ENCODE measurements around the gene PAIP1. TPM values are rescaled to one million over a fixed set of nuclear protein-coding genes. Genes with fewer than 3 reads are reported as not detected.

Gene PAIP1
- total and polyA plus RNA-seq, 3 donors (not counting 1 experiment from before 2014, with no cell fraction given): 65.0 to 103 (median 76.4) TPM

Other genes with a start within 250 kb of the PAIP1 start
- 100 to 1,000 TPM in 1 of 2 donors, 10 to 100 TPM in 1; 68.8 to 218 TPM for gene HMGCS1, start 243.7 kb downstream of the PAIP1 start, total RNA-seq
- gene HMGCS1, start 243.7 kb downstream of the PAIP1 start, polyA plus RNA-seq: 148 TPM
- gene CCL28, start 144.7 kb downstream of the PAIP1 start, total RNA-seq: 10 to 100 TPM in 1 of 2 donors, 1 to 10 TPM in 1; 2.7 to 10.7 TPM
- gene CCL28, start 144.7 kb downstream of the PAIP1 start, polyA plus RNA-seq: 3.7 TPM
- gene TMEM267, start 73.2 kb downstream of the PAIP1 start, total RNA-seq: 10 to 100 TPM; 21.0 to 32.7 TPM
- 9.7 TPM for gene TMEM267, start 73.2 kb downstream of the PAIP1 start, polyA plus RNA-seq
- gene C5orf34, start 41.9 kb downstream of the PAIP1 start, total RNA-seq: 1 to 10 TPM; 5.2 to 6.1 TPM
- gene C5orf34, start 41.9 kb downstream of the PAIP1 start, polyA plus RNA-seq: 4.9 TPM
- gene NNT, start 46.1 kb upstream of the PAIP1 start, total RNA-seq: 10 to 100 TPM; 77.8 to 83.2 TPM
- gene NNT, start 46.1 kb upstream of the PAIP1 start, polyA plus RNA-seq: 21.0 TPM